Astrocyte (in vitro differentiated cells and primary cell): ENCODE data around the gene DCLK2.

Source experiments
- EZH2 ChIP-seq: IDR thresholded peaks from 2 replicates; pipeline ENCODE4 v1.6.1; 2012; ENCODE audit warnings: mild to moderate bottlenecking, low read length, inconsistent platforms; ENCODE audit not compliant: insufficient read depth
- TF ChIP-seq, protein P1 (sequence below): IDR thresholded peaks from 2 replicates; pipeline ENCODE4 v1.5.1; 2011; ENCODE audit warnings: low read depth, mild to moderate bottlenecking, inconsistent platforms, low read length, moderate library complexity; ENCODE audit not compliant: insufficient read depth

DNA sequence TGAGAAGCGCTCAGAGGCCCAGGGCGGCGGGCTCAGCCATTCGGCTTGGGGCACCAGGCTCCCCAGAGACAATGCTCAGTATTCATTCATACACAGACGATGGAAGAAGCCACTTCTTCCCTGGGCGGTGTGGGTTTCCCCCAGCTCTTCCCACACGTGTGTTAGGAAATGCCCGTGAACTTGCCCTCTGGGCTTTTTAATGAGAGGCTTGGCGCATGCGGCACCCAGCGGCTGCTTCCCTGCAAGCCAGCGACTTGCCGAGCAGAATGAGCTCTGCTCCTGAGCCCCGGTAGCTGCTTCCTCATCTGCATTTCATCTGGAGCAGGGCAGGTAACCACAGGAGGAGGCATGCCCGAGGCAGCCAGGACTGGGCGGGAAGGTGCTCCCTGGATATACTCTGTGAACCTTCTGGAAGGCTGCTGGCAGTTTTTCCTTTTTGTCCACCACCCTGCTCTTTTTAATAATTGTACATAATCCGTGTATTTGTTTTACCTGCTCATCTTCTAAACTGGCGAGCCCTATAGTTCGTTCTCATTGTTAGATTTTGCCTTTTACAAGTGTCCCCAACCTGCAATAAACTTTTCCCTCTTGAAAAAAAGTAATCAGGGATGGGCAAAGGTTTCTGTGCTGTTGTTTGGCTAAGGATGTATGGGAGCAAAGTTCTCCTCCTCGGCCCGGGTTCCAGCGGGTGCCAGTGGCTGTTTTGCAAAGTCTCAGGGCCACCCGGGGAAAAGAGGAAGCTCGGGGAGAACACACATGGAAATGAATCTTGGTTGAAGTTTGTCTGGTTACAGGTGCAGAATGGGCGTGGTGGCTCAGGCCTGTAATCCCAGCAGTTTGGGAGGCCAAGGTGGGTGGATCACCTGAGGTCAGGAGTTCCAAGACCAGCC is 178.8 kb downstream of the DCLK2 start:
- TF ChIP-seq, protein P1, sequence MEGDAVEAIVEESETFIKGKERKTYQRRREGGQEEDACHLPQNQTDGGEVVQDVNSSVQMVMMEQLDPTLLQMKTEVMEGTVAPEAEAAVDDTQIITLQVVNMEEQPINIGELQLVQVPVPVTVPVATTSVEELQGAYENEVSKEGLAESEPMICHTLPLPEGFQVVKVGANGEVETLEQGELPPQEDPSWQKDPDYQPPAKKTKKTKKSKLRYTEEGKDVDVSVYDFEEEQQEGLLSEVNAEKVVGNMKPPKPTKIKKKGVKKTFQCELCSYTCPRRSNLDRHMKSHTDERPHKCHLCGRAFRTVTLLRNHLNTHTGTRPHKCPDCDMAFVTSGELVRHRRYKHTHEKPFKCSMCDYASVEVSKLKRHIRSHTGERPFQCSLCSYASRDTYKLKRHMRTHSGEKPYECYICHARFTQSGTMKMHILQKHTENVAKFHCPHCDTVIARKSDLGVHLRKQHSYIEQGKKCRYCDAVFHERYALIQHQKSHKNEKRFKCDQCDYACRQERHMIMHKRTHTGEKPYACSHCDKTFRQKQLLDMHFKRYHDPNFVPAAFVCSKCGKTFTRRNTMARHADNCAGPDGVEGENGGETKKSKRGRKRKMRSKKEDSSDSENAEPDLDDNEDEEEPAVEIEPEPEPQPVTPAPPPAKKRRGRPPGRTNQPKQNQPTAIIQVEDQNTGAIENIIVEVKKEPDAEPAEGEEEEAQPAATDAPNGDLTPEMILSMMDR: no peak
- no peak for TF ChIP-seq EZH2
